ENCODE results near the gene UXT.

- TF ChIP-seq TAF1 (conservative IDR thresholded peaks at IDR 0.05) (no peak), CTCF (IDR thresholded peaks at IDR 0.05; ENCODE audit: low read depth, low read length, missing input control) (no peak), FOXA1 (IDR thresholded peaks at IDR 0.05) (no peak), REST (IDR thresholded peaks at IDR 0.05) (no peak), SP1 (IDR thresholded peaks at IDR 0.05) (no peak), RAD21 (IDR thresholded peaks at IDR 0.05) (no peak), NR2F2 (IDR thresholded peaks at IDR 0.05) (no peak), ZBTB33 (IDR thresholded peaks at IDR 0.05) (no peak), YY1 (IDR thresholded peaks at IDR 0.05) (no peak), HNF4A (conservative IDR thresholded peaks at IDR 0.05) (no peak)
Measured at GRCh38 chrX:47707031-47707780, 48.2 kb upstream of the UXT start.

Data from liver (tissue), 3 donors.